CD4-positive, alpha-beta T cell treated with Interleukin-4 for 1 hour (primary cell): ENCODE measurements around the gene CCRL2.
"Not testable (repeated sequence)": the region's sequence is repeated elsewhere in the genome, so short reads cannot be mapped to it uniquely, and the experiment has no call there.

Source experiments
- DNase-seq, 2 donors: peaks; one replicate each; pipeline ENCODE4 v3.0.0-alpha.2; 2020 to 2022

The CCRL2 gene

DNA sequence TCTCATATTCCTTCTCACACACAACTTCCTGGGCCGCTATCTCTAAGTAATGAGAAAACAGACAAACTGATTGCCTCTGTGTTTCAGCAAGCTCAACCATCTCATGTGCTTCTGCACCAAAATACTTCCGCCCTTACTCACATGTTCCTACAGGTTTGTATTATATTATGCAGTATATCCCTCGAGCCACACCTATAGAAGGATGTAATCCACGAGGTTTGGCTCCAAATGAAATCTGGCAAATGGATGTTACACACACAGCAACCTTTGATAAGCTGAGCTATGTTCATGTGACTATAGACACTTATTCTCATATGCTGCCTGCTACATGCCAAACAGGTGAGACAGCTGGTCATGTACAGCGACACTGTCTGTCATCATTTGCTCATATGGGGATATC is 22.6 kb downstream of the CCRL2 start:
- no peak for DNase-seq

- DNase-seq = not testable (repeated sequence)
These were observed 23.8 kb downstream of the CCRL2 start for GRCh38 chr3:46430879-46431278.

GRCh38 chr3:46431905-46432304 is 24.8 kb downstream of the CCRL2 start:
- DNase-seq = not testable (repeated sequence)

DNA sequence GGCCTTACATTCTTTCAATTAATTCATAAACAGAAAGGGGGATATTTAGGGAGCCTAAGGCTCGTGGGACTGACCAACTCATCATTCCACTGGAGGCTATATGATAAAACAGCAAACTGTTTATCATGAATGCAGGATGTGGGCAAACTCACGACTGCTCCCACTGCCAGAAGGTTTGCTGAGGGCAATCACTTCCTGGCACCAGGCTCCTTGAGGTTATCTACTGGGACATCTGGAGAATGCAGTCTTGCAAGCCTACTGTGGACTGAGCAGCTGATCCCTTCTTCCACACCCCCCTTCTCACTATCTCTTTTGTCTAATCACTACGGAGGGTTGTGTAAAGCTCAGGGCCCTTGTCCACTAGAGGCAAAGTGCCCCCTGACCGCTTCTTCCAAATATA is 26.1 kb downstream of the CCRL2 start:
- not testable (repeated sequence) for DNase-seq

DNA sequence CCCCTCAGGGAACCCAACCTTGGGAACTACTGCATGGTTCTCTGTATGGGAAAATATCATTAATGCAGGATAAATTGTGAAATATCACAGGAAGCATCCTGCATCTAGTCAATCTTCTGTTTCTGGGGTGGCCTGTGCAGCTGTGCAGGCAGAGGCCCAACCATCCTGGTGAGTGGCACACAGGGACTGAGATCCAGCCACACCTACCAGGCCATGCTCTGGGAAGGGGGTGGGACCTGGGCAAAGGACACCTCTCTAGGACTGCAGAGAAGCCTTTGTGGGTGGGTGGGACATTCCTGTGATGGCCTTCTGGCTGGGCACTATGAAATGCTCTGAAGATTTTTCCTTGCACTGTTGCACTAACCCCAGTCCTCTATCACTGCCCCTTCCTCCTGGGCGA is 26.8 kb downstream of the CCRL2 start:
- no peak for DNase-seq

- DNase-seq = no peak
These were observed 28.1 kb downstream of the CCRL2 start for GRCh38 chr3:46435081-46435726.

DNA sequence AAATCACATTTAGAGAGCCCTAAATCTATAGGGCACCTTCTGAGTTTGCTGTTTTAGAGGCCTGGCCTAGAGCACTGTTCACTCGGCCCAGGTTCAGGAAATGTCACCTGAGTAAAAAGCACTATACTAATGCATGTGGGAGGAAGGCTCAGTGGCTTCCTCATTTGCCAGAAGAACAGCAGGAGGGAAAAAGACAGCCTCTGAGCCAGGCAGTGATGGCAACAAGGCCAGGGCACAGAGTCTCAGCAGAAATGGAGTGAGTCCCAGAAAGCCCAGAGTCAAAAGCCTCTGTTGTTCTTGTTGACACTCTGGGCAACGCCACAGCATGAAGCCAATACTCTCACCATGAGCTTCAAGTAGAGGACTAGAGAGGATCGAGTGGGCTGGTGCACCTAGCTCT is 31.8 kb downstream of the CCRL2 start:
- no peak for DNase-seq

DNA sequence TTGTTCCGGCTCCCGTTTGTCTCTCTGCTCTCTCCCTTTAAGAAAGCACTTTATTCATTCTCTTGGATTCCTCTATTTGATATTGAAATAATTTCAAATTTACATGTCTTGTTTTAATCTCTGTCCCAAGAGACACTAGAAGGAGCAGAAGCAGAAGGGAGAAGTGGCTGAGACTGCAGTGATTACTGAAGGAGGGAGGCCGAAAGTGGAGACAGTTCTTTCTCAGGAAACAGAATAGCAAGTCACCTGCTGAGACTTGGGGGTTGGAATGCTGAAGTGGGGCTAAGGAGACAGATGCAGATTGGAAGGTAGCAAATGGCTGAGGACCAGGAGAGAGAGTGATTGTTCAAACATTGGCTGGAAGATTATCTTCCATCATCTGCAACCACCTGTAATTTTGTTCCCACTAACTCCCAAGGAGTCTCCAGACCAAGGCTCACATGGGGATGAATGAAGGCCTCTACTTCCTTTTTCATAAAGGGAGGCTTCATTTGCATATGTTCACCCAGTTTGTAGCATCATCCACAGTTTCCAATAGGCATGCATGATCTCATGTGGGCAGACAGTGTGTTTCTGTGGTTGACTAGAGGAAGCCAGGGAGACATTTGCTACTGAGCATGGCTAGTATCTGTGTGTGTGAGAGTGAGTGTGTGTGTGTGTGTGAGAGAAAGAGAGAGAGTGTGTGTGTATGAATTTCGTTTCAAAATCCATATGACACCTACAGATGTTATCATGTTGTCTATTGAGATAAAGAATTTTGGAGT is 33.7 kb downstream of the CCRL2 start:
- DNase-seq = peak; percentile 51 to 54

DNA sequence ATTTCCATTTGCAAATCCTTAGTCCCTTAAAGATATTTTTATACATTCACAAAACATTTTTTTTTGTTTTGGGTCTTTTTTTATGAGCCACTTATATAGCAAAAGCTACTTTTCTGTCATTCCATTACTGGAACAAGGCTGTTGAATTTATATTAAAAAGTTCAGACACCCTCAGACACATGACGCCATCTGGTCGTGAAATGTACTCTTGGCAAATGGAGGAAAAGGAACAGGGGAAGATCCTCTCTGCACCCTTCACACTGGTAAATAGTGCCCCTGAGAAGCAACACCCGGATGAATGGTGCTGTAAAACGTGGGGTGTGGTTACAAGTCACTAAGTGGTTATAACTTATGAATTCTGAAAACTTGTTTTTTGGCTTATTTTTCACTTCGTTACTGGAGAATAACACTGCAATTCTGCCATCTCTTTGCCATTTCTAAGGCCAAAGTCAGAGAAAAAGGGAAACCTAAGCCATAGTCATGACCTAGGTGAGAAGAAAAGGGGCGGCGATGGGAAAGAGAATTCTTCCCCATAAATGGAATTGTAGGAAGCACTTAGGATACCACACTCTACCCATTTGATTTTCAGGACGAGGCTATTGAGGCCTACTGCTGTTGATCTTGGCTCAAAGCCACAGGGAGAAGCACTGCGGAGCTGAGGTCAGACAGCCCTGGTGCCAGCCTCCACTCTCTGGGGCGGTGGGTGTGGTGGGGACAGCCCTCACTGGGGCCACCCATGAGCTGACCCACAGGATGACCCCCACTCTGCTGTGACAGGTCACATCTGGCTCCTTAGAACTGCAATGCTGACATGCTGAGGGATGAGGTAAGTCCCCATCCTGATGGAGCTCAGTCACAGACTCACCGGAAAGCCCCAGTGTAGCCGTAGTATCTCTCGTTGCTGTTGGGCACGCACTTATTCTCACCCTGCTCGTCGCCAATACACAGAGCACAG is 35.8 kb downstream of the CCRL2 start:
- DNase-seq = peak; percentile 27 to 54

DNA sequence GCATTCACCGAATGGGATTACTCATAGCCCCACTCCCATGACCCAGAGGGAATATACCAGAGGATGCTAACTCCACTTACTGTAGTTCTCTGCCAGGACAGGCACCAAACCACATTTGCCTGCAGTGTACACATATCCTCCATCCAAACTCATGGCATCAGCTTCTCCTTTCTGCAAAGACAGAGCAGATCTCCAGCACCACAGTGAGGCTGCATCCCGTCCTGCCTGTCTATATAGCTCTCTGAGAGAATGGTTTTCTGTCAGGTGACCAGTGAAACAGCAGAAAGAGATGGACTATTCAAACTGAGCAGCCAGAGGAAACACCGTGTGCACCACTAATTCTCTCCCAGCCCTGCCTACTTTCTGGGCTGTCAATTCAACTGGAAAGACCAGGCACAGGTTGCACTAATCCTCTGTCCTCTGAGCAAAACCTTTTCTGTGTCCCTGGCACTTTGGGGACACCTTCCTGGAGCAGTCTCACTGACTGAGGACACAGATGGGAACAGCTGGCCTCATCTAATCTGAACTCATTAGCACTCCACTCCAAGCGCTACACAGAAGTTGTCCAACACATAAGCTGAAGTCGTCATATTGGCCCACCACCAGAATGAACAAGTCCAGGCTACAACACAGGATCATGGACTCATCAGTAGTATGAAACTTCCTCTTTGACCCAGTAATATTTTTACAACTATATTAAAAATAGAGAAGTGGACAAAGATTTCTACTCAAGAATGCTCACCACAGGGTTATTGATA is 40.3 kb downstream of the CCRL2 start:
- no peak for DNase-seq

GRCh38 chr3:46448721-46449120 is 41.7 kb downstream of the CCRL2 start:
- no peak for DNase-seq

DNA sequence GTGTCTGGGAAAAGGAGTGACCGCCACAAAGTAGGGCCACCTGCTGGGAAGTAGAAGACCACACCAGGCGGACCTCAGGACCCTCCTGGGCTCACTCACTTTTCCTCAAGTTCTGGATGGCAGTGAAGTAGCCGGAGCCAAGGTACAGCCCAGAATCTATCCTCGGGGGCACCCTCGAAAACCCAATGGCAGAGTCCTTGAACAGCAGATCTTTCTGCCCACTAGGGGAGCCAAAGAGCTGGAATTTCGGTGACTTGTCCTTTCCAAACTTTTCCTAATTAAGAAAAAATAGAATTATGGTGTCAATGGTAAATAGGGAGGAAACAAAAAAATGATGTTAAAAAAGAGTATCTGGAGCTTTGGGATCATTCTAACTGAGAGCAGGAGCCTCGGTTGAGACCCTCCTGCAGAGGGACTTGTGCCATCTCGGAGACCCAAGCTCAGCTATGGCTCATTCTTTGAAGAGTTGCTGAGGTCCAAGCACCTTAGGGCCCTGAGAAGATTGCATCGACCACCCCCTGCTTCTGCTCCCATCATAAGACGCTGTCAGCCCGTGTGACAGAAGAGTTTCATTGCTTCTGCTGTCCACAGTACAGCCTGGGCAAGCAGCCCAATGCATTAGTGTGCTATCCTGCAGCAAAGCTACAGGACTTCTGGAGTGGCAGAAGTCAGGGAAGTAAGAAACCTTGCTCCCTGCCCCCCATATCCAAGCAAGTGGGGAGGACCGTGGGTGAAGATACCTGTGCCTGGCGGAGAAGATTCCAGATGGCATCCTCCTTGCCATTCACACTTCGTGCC is 42.9 kb downstream of the CCRL2 start:
- DNase-seq = no peak

GRCh38 chr3:46453526-46454208 is 46.6 kb downstream of the CCRL2 start:
- DNase-seq = no peak

DNA sequence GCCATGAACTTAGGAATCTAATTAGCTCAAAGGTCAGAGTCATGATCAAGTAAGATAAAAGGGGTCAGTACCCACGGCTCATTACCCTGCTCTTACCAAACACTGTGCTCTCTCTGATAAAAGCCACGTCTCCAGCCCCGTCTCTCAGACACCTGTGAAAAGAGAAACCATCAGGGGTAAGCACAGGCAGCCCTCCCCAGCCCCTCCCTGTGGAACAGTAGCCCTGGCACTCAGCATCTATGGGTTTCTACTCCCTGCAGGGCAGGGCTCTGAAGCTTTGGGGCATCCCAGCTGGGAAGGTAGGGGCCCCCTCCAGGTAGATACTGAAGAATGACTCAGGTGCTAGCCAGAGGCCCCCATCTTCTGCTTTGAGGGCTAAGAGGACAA is 47.1 kb downstream of the CCRL2 start:
- no peak for DNase-seq

DNA sequence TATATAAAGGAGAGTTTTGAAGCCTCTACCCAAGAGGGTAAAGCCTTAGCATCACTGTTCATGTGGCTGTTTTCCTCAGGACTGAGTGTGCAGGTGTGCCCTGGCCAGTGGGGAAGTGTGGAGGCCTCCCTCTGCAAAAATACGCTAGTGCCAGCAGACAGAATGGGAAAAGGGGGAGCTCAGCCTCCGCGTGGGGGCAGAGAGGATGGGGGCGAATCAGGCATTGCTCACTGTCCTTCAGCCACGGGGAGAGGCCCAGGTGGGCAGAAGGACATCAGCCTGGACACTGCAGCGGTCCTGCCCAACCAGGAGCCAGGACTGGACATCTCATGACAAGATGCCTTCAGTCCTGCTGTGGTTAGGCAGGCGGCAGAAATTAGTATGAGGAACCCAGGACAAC is 47.5 kb downstream of the CCRL2 start:
- DNase-seq = no peak

DNA sequence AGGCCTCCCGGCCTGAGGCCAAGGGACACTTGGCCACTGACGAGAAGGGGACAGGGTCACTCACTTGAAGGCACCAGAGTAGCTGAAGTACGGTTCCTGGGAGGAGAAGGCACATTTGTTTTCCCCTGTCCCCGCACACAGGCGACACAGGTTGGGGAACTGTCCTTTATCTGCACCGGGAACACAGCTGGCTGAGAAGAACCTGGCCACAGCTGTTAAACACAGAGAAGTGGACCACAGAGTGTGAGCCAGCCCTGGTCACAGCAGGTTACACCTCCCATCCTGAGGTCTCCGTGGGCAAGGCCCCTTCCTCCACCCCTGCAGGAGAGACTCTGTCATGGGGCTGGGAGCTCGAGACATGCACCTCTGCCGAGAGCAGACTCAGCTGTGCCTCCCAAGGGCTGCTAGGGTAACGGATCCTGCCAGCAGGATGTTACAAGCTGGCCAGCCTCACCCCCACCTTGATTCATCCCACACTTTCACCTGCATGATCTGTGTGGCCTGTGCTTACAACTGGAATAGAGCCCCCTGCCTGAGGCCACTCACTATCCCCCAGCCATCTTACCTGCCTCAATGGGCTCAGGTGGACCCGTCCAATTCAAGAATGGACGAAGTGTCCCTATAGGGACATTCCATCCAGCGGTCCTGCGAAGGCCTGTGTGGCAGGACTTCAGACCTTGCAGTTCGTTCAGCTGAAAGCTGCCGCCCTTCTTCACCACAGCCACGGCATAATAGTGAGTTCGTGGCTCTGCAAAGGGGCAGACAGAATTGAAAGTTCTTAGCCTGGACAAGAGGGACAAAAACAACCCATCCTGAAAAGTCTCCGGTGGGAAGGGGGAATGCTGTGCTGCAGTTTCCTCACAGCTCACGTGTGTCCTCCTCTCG is 48.4 kb downstream of the CCRL2 start:
- no peak for DNase-seq

GRCh38 chr3:46456118-46456517 is 49.1 kb downstream of the CCRL2 start:
- DNase-seq = no peak
